Activated naive CD4-positive, alpha-beta T cell treated with anti-CD3 and anti-CD28 coated beads, Interleukin-2, amount 50 U/mL, for 72 hours (primary cell): ENCODE results near the gene MEIS1. TPM values are rescaled to one million over a fixed set of nuclear protein-coding genes. Genes with fewer than 3 reads are reported as not detected.
A peak's percentile ranks its signal among the peaks of the same experiment; 100 is the strongest.

Source experiments
- ATAC-seq, 2 donors: fragments of 150-1000 bp; cut with Tn5 transposase; 2 replicates each; pipeline ENCODE4 v1.10.0; 2021; ENCODE audit warnings: mild to moderate bottlenecking in 2 of 2, moderate library complexity in 2 of 2
- DNase-seq, 2 donors: peaks; one replicate each; pipeline ENCODE4 v3.0.0; 2021 to 2022; ENCODE audit warnings: low spot score in 2 of 2
- H3K27ac Mint-ChIP-seq, 2 donors: one replicate each; pipeline ENCODE4 v1.8.0; 2022; ENCODE audit warnings: mild to moderate bottlenecking in 2 of 2, mixed read lengths in 2 of 2
- H3K36me3 Mint-ChIP-seq, 2 donors: one replicate each; pipeline ENCODE4 v1.8.0; 2022; ENCODE audit warnings: mixed read lengths in 2 of 2
- H3K9me3 Mint-ChIP-seq, 2 donors: one replicate each; pipeline ENCODE4 v1.8.0; 2022; ENCODE audit warnings: mixed read lengths in 2 of 2
- total RNA-seq, 2 donors: library from RNA; stranded (reverse); gene quantifications; one replicate each; pipeline ENCODE4 v1.2.3, GENCODE V29; 2022

The MEIS1 gene
- total RNA-seq, 2 donors from 2014 or later, result not detected

- DNase-seq, result no peak
- ATAC-seq, result peak in 1 of 2 donors; percentile 37
- Mint-ChIP-seq H3K9me3 (no peaks in the 10 kb centered on the region), H3K27ac (no peak overlapping the region), H3K36me3 (peaks cover 5 to 22% of the 10 kb centered on the region in 2 donors)
These were observed 5.8 kb upstream of the MEIS1 start for GRCh38 chr2:66428986-66429612.

DNA sequence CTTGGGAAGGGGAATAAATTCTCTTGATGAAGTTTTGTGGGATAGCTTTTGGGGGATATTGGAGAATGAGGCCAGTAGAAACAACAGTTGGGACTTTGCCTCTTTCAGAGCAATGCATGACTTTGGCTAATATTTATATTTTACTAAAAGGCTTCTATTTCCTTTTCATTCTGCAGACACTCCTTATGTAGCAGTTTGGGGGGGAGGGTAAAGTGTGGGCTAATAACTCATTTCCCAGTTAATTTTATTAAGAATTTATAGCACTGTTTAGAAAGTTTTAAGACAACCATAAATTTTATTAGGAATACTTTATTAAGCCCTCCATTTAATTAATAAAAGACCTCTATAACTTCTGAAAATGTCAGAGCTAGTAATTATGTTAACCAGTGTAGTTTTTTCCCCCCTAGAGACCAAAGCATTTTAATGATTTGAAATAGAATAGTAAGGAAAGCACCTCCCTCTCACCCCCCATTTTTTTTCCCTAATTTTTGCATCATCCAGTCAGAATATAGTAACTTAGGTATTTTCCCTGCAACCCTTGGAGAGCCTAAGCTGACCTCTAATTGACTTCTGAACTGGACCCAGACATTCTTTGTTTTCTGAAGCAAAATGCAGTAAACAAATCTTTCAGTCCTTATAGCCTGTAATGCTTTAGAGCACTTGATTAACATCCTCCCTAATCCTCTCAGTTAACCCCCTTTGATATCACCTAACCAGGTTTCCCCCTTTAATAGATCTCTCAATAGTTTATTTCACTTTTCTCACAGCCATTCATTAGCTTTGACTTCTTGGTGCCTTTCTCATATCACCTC is 5.0 kb upstream of the MEIS1 start:
- Mint-ChIP-seq H3K27ac (no peak overlapping the region), H3K9me3 (no peaks in the 10 kb centered on the region), H3K36me3 (peaks cover 13 to 22% of the 10 kb centered on the region in 2 donors)
- no peak for DNase-seq
- ATAC-seq, result no peak

DNA sequence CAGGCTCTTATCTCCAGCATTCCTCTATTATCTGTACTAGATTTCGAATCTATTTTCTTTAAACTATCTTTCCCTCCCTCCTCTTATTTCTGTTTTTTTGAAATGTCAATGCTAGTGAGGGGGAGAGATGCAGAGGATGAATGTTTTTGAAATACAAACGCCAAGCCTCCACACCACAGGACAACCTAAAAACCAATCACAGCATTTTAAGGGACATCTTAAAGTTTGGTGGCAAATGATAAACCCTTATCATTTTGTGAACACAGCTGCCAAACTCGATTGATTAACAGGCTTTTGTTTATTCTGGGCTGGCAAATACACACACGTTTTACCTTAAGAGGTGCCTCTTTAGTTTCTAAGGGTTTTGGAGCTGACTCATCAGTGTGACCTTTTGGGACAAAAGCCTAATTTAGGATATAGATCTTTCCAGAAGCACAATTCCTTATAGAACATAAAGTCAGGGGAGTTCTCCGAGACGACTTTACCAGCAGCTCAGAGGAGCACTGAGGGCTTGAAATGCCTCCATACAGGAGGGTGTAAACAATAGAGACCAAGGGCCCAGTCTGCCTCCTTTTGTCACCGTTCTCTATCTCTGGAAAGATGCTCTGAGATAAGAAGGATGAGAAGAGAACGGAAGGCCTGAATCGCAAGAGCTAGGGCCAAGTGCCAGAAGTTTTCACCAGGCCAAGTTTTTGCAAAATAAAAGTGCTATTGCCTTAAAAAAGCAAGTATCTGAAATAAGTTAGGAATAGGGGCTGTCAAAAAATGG is 4.2 kb upstream of the MEIS1 start:
- DNase-seq (no peak), ATAC-seq (no peak)
- H3K36me3 Mint-ChIP-seq, result peaks cover 21 to 22% of the 10 kb centered on the region in 2 donors
- no peaks in the 10 kb centered on the region for H3K9me3 Mint-ChIP-seq
- no peak overlapping the region for H3K27ac Mint-ChIP-seq

DNA sequence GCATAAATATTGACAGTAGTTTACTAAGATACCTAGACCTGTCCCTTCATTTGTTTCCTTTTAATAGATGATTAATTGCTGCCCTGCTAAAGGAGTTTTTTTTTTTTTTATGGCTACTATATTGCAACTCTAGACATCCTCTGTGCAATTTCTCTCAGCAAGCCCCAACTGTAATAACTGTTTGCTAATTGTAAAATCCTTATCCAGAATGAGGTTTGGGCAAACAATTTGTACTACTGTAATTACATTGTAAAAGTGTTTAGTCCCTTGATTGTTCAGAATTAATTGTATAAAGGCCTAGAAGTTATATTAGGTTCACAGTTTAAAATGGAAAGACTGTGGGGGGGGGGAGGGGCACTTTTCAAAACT is 3.7 kb upstream of the MEIS1 start:
- H3K9me3 Mint-ChIP-seq, result no peaks in the 10 kb centered on the region

GRCh38 chr2:66431846-66432587 is 2.9 kb upstream of the MEIS1 start:
- no peak overlapping the region for H3K27ac Mint-ChIP-seq
- no peaks in the 10 kb centered on the region for H3K9me3 Mint-ChIP-seq
- no peak for ATAC-seq
- H3K36me3 Mint-ChIP-seq, result peaks cover 22% of the 10 kb centered on the region in 2 donors
- DNase-seq, result no peak

More for the DNA sequence above, 3.7 kb upstream of the MEIS1 start:
- ATAC-seq, result no peak
- Mint-ChIP-seq H3K36me3 (peaks cover 22% of the 10 kb centered on the region in 2 donors), H3K27ac (no peak overlapping the region)
- DNase-seq, result no peak

DNA sequence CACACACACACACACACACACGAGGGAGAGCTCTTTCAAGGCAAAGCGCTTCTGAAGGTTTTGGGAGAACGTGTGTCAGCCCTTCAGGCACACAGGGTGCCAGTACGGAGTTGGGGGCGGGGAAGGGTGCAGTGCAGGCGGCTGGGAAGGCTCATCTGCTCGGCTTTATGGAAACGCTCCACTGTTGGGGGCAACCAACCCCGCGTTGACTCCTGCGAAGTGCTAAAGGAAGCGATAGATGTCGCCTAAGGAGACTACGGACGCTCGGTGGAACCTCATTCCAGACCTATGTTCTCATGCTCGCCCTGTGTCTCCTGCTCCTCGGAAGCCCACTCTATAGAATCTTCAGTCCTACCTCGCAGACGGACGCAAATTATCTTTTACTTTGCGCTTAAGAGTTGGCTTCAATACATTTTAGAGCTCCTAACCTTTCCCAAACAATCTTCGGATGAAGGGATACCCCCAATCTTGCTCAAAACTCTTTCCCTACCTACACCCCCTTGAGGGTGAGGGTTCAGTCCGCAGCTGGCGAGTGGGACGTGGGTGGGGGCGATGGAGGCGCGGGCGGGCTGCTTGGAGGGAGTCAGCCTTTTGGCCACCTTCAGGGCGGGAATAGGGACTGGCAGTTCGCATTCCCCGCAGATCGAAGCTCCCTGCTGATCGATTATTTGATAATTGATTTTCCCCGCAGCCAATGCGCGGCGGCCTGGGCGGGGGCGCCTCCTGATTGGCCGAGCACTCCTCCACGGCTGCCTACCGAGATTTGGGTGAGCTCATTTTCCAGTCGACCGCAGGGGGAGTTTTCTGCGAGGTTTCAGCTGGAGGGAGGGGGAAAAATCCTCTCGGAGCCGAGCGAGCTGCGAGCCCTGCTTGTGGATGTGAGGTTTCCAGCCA is 1.9 kb upstream of the MEIS1 start:
- H3K9me3 Mint-ChIP-seq, result no peaks in the 10 kb centered on the region
- DNase-seq, result no peak
- peak overlapping the region in 1 of 2 donors; percentile 26 for H3K27ac Mint-ChIP-seq
- ATAC-seq, result peak in 1 of 2 donors; percentile 29
- peaks cover 22% of the 10 kb centered on the region in 2 donors for H3K36me3 Mint-ChIP-seq

DNA sequence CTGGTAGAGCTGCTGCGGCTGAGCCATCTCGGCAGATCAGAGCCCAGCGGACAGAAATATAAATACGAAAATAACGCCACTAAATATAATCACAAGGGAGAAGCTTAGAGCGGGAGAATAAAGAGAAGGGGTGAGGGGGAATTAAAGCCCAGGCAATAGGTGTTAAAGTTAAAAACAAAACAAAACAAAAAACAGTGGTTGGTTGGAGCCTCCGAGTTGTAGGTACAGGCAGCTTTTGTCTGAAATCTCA is 1.3 kb upstream of the MEIS1 start:
- Mint-ChIP-seq H3K27ac (peak overlapping the region in 1 of 2 donors; percentile 26), H3K9me3 (no peaks in the 10 kb centered on the region)

DNA sequence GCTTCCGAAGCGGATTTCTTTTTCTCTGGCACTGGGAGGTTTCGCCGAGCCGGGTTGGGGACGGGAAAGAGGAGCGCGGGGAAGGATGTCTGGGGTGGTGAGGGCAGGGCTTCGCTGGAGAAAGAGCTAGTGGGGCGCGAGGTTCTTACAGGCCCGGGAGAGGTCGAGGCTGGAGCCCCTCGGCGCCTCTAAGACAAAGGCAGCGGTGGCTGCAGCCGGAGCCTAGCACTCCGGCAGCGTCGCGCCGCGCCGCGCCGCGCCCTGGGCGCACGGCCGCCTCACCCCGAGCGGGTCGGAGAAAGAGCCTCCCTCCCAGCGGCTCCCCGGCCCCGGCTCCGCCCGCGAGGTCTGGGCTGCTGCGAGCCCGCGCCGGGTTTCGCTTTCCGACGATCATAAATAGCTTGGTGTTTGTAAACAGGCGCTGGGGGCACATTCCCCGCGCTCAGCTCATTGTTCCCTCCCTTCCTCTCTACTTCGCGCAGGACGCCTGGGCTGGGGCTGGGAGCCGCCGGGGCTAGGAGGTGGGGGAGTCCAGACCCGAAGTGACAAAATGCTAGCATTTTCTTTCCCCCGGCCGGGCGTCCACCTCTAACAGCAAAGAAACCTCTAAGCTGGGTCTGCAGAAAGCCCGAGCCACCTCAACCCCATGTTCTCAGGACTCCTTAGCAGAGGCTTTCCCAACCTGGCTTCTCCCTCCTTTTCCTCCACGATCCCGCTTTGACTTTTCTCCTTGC is 813 bp upstream of the MEIS1 start:
- Mint-ChIP-seq H3K27ac (no peak overlapping the region), H3K9me3 (no peaks in the 10 kb centered on the region), H3K36me3 (peaks cover 22% of the 10 kb centered on the region in 2 donors)
- DNase-seq (no peak), ATAC-seq (peak in 1 of 2 donors; percentile 53)

More for the DNA sequence above, 1.3 kb upstream of the MEIS1 start:
- H3K36me3 Mint-ChIP-seq, result peaks cover 22% of the 10 kb centered on the region in 2 donors
- DNase-seq (no peak), ATAC-seq (no peak)

DNA sequence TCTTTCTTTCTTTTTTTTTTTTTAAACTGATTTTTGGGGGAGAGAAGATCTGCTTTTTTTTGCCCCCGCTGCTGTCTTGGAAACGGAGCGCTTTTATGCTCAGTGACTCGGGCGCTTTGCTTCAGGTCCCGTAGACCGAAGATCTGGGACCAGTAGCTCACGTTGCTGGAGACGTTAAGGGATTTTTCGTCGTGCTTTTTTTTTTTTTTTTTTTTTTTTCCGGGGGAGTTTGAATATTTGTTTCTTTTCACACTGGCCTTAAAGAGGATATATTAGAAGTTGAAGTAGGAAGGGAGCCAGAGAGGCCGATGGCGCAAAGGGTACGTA is 587 bp downstream of the MEIS1 start:
- Mint-ChIP-seq H3K27ac (no peak overlapping the region), H3K9me3 (no peaks in the 10 kb centered on the region), H3K36me3 (peaks cover 22 to 29% of the 10 kb centered on the region in 2 donors)
- DNase-seq, result no peak
- ATAC-seq, result no peak

GRCh38 chr2:66435963-66436362 is 1.0 kb downstream of the MEIS1 start:
- no peaks in the 10 kb centered on the region for H3K9me3 Mint-ChIP-seq
- H3K36me3 Mint-ChIP-seq, result peaks cover 22 to 25% of the 10 kb centered on the region in 2 donors
- no peak for ATAC-seq
- H3K27ac Mint-ChIP-seq, result no peak overlapping the region
- no peak for DNase-seq

DNA sequence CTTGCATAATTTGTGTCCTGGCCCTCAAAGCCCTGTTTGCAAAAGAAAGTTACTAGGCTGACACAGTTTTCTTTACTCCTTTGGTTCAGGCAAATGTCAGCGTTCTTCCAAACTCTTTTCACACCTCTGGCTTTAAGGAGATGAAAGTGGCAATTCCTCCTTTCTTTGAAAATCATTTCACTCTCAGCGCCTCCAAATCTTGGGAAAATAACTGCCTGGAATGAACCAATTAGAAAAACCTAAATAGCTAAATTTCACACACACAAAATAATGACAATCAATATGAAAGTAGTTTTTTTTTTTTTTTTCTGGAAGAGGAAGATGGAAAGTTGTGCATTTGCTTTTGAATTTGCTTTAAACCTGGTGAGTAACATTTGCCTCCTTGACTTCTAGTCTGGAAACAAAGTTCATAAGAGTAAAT is 1.7 kb downstream of the MEIS1 start:
- ATAC-seq, result no peak
- H3K9me3 Mint-ChIP-seq, result no peaks in the 10 kb centered on the region
- no peak for DNase-seq
- H3K36me3 Mint-ChIP-seq, result peaks cover 22 to 28% of the 10 kb centered on the region in 2 donors
- H3K27ac Mint-ChIP-seq, result no peak overlapping the region

- H3K36me3 Mint-ChIP-seq, result peaks cover 22 to 29% of the 10 kb centered on the region in 2 donors
These were observed 2.3 kb downstream of the MEIS1 start for GRCh38 chr2:66437109-66437690.

DNA sequence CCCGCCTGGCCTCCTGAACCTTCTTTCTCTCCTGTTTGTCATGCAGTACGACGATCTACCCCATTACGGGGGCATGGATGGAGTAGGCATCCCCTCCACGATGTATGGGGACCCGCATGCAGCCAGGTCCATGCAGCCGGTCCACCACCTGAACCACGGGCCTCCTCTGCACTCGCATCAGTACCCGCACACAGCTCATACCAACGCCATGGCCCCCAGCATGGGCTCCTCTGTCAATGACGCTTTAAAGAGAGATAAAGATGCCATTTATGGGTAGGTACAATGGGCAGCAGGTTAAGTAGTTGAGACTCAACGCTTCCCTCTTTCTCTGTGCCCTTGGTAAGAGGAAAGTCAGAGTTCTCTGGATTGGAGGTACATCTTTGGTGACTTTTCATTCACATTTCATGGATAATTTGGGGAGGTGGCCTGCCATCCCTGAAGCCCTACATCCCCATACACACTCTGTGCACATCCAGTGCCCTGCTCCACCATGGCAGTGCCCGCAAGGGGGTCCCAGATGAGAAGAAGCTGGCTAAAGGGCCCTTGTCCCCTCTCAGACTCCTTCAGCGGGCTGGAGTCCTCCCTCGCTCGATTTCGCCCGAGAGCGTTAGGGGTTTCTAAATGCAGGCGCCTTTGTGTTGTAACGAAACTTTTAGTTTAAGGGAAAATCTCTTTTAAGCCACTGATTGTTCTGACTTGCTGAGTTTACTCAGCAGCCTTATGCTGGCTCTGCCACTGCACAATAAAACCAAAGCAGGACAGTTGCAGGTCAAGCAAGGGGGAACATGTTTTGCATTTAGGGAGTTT is 3.0 kb downstream of the MEIS1 start:
- H3K9me3 Mint-ChIP-seq, result no peaks in the 10 kb centered on the region
- no peak for DNase-seq
- peaks cover 22 to 29% of the 10 kb centered on the region in 2 donors for H3K36me3 Mint-ChIP-seq
- no peak overlapping the region for H3K27ac Mint-ChIP-seq
- ATAC-seq, result no peak

More at GRCh38 chr2:66437109-66437690, 2.3 kb downstream of the MEIS1 start:
- DNase-seq (no peak), ATAC-seq (no peak)
- no peaks in the 10 kb centered on the region for H3K9me3 Mint-ChIP-seq
- no peak overlapping the region for H3K27ac Mint-ChIP-seq

DNA sequence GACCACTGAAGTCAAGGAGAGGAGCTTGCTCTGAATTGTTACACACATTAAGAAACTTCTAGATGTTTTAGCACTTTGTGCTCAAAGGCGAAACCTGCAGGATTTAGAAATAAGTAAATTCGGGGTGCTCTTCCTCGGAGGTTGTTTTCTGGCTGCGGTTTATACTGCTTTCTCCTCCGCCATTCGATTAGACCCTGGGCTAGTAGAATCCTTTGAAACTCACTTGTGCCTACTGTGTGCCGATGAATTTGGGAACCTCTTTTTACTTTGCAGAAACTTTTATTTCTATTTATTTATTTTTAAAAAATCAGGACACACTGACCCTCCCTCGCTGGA is 3.5 kb downstream of the MEIS1 start:
- no peak overlapping the region for H3K27ac Mint-ChIP-seq
- peaks cover 20 to 27% of the 10 kb centered on the region in 2 donors for H3K36me3 Mint-ChIP-seq
- ATAC-seq (no peak), DNase-seq (no peak)
- H3K9me3 Mint-ChIP-seq, result no peaks in the 10 kb centered on the region
